ENCODE measurements around the gene ZCCHC4.

DNA sequence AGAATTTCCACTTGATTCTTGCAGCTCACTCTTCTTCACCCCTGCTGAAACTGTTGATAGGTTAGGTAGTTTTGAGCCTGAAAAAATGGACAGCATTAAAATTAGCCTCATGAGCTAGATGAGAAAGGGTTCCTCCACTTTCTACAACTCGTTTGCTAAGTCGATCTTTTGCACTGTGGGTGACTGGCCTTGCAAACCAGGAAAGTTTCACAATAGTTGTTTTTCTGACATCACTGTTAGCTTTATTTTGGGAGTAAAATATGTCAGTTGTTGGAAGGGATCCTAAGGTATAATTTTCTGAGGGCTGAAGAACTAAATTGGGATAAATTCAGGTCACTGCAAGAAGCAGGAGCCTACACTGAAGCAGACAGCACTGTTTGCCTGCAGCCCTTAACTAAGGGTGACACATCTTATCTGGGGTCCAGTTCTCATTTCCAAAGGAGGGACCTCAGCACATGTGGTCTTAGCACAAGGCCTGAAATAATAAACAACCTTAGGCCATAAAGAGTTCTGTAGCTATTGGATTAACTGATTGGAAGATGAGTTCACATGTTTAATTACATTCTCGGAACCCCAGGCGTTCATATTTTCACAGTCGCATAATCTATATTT lies 93.6 kb downstream of the ZCCHC4 start:
- TF ChIP-seq POLR2A (IDR thresholded peaks at IDR 0.05) (no peak), POLR2AphosphoS5 (IDR thresholded peaks at IDR 0.05) (no peak)
- TF ChIP-seq, protein P1, sequence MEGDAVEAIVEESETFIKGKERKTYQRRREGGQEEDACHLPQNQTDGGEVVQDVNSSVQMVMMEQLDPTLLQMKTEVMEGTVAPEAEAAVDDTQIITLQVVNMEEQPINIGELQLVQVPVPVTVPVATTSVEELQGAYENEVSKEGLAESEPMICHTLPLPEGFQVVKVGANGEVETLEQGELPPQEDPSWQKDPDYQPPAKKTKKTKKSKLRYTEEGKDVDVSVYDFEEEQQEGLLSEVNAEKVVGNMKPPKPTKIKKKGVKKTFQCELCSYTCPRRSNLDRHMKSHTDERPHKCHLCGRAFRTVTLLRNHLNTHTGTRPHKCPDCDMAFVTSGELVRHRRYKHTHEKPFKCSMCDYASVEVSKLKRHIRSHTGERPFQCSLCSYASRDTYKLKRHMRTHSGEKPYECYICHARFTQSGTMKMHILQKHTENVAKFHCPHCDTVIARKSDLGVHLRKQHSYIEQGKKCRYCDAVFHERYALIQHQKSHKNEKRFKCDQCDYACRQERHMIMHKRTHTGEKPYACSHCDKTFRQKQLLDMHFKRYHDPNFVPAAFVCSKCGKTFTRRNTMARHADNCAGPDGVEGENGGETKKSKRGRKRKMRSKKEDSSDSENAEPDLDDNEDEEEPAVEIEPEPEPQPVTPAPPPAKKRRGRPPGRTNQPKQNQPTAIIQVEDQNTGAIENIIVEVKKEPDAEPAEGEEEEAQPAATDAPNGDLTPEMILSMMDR (IDR thresholded peaks at IDR 0.05): no peak
